Suppressor macrophage (primary cell): ENCODE measurements around the gene IRS2.

Source experiments
- DNase-seq, 4 experiments: peaks; one replicate each; pipeline ENCODE4 v3.0.0-alpha.2; 2020 to 2022

Gene IRS2

GRCh38 chr13:109779876-109780510 lies 6.4 kb downstream of the IRS2 start:
- DNase-seq, result no peak

DNA sequence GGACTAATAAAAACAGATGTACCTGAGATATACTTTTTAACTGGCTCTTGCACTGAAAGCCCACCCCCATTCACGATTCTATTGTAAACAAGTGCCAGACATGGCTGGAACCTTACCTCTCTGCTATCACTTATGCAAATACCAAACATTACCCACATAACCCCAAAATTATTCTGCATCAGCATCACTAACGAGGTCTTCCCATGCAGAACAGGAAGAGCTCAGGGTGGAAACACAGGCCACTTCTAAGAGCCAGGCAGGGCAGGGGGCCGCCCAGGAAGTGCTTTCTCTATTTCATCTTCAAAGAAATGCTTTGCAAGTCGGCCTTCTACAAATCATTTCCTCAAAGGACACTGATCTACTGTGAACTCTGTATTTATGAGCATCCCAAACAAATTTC lies 7.3 kb downstream of the IRS2 start:
- no peak for DNase-seq

GRCh38 chr13:109778102-109778542 lies 8.3 kb downstream of the IRS2 start:
- peak in 2 of 4 experiments; percentile 38 for DNase-seq

GRCh38 chr13:109776575-109776974 lies 9.8 kb downstream of the IRS2 start:
- no peak for DNase-seq

- DNase-seq, result no peak
These were observed 12.6 kb downstream of the IRS2 start for GRCh38 chr13:109773786-109774185.

GRCh38 chr13:109773276-109773675 lies 13.1 kb downstream of the IRS2 start:
- DNase-seq, result no peak

GRCh38 chr13:109771926-109772325 lies 14.5 kb downstream of the IRS2 start:
- DNase-seq, result no peak

- DNase-seq, result no peak
These were observed 15.9 kb downstream of the IRS2 start for GRCh38 chr13:109770436-109770835.

DNA sequence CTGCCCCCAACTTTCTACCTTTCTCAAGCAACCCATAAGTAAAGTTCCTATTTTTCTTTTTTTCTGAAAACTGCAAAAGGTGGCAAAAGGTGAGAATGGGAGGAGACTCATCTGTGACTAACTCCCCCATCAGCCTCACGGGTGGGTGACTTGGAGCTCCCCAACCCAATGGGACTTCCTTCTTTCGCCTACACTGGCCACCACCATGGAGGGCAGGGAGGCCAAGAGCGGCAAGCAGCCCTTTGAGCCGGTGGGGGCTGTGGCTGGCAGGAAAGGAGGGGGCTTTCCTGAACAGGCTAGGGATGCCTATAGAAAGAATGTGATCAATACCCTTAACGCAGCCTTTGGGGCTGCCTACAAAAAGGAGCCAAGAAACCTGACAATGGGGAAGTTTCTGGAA lies 16.5 kb downstream of the IRS2 start:
- DNase-seq, result no peak

GRCh38 chr13:109769275-109769674 lies 17.1 kb downstream of the IRS2 start:
- no peak for DNase-seq

DNA sequence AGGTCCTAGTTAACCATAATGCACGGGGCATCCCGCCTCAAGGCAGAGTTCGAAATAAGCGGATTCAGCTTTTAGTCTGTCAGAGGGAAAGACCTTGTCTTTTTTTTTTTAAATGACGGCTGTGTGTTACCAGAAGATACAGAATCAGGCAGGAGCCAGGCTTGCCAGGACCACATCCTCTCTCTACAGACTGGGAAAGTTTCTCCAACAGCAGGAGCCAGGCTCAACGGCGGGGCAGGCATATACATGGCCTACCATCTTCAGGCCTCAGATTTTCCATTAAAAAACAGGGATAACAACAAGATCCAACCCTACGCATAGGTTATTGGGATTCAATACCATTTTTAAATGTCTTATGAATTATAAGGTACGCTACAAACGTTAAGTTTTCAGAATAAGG lies 17.8 kb downstream of the IRS2 start:
- no peak for DNase-seq

DNA sequence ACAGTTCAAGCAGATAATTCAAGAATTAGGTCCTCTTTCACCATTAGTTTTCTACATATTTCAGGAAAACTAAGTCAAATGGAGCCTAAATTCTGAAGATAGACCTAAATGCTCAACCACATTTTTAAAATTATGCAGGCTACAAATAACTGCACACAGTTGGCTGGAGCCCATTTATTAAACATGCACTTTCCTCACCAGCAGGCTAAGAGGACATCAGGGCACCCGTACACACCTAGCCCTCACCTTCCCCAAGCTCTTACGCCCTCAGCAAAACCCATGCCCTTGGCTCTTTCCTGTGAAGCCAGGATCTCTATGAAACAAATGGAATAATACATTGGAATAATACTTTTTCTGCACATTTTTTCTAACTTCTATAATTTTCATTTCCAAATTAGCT lies 18.2 kb downstream of the IRS2 start:
- no peak for DNase-seq

DNA sequence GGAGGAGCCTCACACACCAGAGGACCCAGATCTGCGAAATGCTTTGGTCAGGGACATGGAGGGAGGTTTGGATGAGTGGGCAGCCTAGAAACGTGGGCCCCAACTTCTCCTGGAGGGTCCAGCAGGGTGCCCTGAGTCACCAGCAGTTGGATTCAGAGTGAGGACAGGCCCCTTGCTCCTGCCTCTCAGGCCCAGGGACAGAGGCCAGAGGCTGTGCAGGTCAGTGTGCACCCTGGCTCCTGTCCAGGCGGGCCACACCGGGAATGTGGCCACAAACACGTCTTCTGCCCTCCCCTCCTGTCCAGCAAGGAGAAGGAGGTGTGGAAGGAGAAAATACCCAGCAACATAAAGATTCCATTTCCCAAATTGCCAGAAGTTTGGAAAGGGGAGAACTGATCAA lies 19.4 kb downstream of the IRS2 start:
- DNase-seq, result no peak

DNA sequence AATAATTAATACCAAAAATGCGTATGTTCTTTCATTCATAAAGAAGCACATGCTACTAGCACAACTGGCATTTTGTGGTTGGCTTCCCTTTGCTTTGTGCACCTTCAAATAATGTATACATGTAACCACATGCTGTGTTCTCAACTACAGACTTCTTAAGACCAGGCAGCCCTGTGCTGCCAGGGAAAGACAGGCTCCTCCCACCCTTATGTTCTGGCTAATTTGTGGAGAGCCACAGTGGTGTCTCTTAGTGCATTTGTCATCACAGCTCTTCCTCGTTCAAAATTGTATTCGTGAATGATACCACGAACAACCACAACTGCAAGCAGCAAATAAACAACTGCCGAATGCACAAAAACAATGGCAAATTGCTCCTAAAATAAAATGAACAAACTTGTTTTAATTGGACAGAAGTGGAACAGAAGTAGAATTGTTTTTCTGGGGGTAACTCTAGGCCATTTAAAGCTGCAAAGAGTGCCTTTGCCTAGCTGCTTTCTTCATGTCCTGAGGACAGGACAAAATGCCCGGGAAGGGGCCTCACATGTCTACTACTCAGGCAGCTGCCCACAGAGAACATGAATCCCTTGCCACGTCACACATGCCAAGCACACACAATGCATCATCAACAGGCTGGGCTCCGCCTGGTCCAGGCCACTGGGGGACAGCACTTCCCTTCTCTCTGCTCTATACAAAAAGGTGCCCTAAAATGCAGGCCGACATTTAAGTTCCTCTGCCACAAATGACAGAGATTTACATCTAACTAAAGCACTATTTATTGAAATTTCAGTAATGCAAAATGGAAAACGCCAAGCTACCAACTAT lies 21.7 kb downstream of the IRS2 start:
- DNase-seq, result peak; percentile 42 to 60 (median 52)

GRCh38 chr13:109764045-109764444 lies 22.3 kb downstream of the IRS2 start:
- DNase-seq, result no peak

DNA sequence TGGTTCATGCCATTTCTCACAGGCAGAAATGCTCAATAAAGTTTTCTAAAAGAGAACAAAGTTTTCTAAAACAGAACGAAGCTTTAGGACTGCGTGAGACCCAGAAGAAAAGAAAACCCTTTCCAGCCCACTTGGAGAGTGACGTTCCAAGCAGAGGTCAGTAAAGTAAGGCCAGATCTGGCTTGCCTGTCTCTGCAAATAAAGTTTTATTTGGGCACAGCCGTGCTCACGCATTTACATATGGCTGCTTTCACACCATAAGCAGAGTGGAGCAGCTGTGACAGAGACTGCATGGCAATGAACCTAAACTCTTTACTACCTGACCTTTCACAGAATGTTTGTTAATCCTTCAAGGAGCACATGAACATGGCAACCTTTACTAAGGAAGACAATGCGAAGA lies 23.6 kb downstream of the IRS2 start:
- DNase-seq, result no peak

DNA sequence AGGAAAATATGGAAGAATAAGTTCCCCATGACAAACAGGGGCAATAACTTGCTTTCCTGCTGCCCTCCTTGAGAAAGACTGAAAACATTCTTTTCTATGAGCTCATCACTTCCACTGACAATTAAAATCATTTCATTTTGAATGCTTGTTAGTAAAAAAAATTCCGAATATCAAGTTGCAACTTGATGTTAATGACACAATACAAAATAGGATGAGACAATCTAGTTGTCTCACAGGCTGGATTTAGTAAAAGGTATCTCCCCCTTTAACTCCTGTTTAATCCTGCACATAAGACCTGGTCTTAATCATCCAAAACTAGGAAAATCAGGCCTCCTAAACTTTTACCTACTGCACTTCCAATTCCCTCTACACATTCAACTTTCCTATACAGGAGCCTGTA lies 24.7 kb downstream of the IRS2 start:
- DNase-seq, result no peak

DNA sequence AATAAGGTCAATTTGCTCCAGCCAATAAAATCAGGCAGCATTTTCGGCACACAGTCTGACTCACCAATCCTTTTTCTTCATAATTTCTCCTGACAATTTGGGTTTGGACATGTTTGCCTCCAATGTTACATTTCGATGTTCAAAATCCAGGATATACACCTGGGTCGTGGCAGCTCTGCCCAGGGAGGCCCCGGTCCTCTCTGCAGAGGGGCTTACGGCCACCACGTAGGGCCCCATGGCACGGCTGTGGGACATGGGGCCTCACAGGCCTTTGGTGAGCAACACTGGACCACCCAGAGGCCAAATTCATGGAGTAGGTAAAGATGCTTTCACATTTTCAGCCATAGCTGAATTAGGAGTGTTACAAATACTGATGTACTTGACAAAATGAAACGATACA lies 25.4 kb downstream of the IRS2 start:
- DNase-seq, result no peak

GRCh38 chr13:109760402-109760801 lies 26.0 kb downstream of the IRS2 start:
- DNase-seq, result no peak

DNA sequence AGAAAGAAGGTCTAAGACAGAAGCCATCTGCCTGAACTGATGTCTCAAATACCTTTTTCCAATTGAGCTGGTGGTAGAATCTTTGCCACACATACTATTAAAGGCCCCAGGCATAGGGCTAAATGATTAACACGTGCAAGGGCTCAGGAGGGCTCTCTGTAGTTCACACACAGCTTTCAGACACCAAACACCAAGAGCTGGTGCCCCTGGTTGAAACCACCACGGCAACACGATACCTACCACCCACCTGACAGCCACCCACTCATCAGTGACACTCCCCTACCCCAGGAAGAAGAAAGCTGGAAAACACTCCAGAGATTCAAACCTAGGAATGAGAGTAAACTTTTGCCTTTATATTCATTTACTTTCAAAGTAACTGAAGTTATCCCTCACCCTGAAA lies 26.8 kb downstream of the IRS2 start:
- no peak for DNase-seq

- no peak for DNase-seq
These were observed 27.4 kb downstream of the IRS2 start for GRCh38 chr13:109758937-109759480.

DNA sequence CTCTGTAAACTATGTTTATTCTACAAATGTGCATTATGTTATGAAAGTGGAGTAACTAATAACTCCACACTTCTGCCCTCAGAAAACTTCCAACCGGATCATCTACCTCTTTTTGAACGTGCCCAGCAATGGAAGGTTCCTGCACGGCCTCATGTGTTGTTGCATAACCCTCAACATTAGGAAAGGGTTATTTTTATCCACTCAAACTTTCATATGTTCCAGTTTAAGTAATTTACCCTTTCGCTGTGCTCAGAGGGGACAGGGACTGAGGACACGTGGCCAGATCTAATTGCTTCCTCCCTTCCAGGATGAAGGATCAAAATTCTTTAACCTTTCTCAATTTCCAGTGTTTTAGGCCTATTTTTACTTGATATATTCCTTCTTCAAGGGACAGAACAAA lies 29.6 kb downstream of the IRS2 start:
- peak in 3 of 4 experiments; percentile 19 to 35 (median 33) for DNase-seq

DNA sequence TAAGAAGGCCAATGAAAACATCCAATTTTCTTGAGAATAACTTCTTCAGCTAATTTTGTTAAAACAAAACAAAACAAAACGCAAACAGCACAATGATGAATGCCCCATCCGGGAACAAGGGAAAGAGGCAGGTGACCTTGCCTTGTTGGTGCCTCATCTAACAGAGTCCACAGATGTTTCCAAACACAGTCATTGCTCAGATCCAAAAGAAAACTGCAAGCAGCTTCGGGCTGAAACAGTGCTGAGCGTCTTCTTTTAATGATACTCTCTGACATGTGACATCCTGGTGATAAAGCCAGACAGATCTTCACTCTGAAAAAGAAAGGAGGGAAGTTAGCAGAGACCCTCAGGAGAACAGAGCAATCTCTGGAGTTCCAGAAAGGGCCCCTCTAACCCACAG lies 30.4 kb downstream of the IRS2 start:
- DNase-seq, result no peak

GRCh38 chr13:109755551-109755950 lies 30.8 kb downstream of the IRS2 start:
- no peak for DNase-seq
